ENCODE measurements around the gene SUSD5.
"Not testable (repeated sequence)": the region's sequence is repeated elsewhere in the genome, so short reads cannot be mapped to it uniquely, and the experiment has no call there.

Gene SUSD5

DNA sequence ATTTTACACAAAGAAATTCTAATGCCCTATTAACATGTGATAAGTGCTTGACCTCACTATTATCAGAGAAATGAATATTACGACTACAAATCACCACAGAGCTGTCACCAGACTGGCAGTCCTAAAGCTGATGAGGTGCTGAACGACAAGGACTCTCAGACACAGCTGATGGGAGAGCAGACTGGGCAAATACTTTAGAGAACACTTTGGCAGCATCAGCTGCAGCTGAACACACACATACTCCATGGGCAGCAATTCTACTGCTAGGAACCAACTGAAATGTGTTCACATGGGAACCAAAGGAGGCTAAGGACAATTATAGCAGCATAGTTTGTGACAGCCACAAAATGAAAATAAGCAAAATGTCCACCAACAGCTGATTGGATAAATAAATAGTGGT, 45.5 kb downstream of the SUSD5 start:
- no peaks in the 10 kb centered on the region for H3K36me3 ChIP-seq (ENCODE audit: insufficient read depth, low read length)

DNA sequence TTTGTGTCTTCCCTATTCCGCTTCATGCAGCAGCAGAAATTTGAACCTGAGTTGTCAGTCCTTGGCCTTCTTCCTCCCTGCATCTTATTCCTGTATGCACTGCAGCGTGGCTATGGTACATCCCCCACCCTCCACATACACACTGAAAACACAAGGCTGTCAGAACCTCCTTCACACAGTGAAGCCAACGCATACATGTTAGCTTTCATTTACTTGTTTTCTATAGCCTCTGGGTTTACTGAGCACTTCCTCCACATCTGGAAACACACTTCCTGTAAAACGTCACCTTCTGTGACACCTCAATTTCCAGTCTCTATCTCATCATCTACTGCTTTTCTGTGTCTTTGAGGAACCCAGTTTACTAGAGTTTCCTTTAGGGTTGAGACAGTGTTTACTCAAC, 47.0 kb downstream of the SUSD5 start:
- no peak overlapping the region for H3K4me3 ChIP-seq (ENCODE audit: low read length)
- no peak overlapping the region for H3K27ac ChIP-seq (ENCODE audit: low read depth, low read length)
- no peaks in the 10 kb centered on the region for H3K9me3 ChIP-seq (ENCODE audit: insufficient read depth, low read depth, low read length)
- H3K36me3 ChIP-seq (ENCODE audit: insufficient read depth, low read length): no peaks in the 10 kb centered on the region
- no peaks in the 10 kb centered on the region for H3K4me1 ChIP-seq (ENCODE audit: insufficient read depth, low read length)
- no peak overlapping the region for H3K9ac ChIP-seq (ENCODE audit: low read depth, low read length)
- WGBS: 89% methylated on average over 4 of the region's 4 CpGs
- H3K27me3 ChIP-seq (ENCODE audit: insufficient read depth, low read length): no peaks in the 10 kb centered on the region

More for the DNA sequence above, 45.5 kb downstream of the SUSD5 start:
- no peak overlapping the region for H3K4me3 ChIP-seq (ENCODE audit: low read length)
- no peaks in the 10 kb centered on the region for H3K9me3 ChIP-seq (ENCODE audit: insufficient read depth, low read depth, low read length)
- no peak overlapping the region for H3K9ac ChIP-seq (ENCODE audit: low read depth, low read length)
- no peaks in the 10 kb centered on the region for H3K4me1 ChIP-seq (ENCODE audit: insufficient read depth, low read length)
- WGBS: 43% methylated on average over 2 of the region's 2 CpGs
- H3K27ac ChIP-seq (ENCODE audit: low read depth, low read length): no peak overlapping the region
- no peaks in the 10 kb centered on the region for H3K27me3 ChIP-seq (ENCODE audit: insufficient read depth, low read length)

DNA sequence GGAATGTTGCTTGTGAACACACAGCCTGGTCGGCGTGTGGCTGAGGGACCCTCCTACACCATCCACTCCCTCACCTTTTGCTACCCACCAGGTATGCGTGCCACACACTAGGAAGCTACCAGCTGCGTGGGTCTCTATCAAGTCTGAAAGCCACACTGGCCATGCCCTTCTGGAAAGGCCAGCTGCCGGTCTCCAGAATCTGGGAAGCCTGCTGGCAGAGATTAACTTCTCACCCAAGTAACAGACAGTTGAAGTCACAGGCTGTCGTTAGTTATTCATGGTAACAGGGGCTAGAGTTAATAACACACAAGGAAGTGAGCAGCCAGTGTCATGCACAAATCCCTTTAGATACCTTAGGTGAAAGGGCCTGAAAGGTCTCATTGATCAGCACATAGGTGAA, 48.1 kb downstream of the SUSD5 start:
- 91% methylated on average over 6 of the region's 6 CpGs for WGBS
- H3K4me3 ChIP-seq (ENCODE audit: low read length): no peak overlapping the region

GRCh38 chr3:33167716-33168336, 50.8 kb downstream of the SUSD5 start:
- H3K4me1 ChIP-seq (ENCODE audit: insufficient read depth, low read length): no peaks in the 10 kb centered on the region
- no peak overlapping the region for H3K27ac ChIP-seq (ENCODE audit: low read depth, low read length)

More for the DNA sequence above, 48.1 kb downstream of the SUSD5 start:
- H3K9me3 ChIP-seq (ENCODE audit: insufficient read depth, low read depth, low read length): no peaks in the 10 kb centered on the region
- H3K27ac ChIP-seq (ENCODE audit: low read depth, low read length): no peak overlapping the region
- no peaks in the 10 kb centered on the region for H3K27me3 ChIP-seq (ENCODE audit: insufficient read depth, low read length)
- H3K36me3 ChIP-seq (ENCODE audit: insufficient read depth, low read length): no peaks in the 10 kb centered on the region
- H3K4me1 ChIP-seq (ENCODE audit: insufficient read depth, low read length): no peaks in the 10 kb centered on the region
- no peak overlapping the region for H3K9ac ChIP-seq (ENCODE audit: low read depth, low read length)

DNA sequence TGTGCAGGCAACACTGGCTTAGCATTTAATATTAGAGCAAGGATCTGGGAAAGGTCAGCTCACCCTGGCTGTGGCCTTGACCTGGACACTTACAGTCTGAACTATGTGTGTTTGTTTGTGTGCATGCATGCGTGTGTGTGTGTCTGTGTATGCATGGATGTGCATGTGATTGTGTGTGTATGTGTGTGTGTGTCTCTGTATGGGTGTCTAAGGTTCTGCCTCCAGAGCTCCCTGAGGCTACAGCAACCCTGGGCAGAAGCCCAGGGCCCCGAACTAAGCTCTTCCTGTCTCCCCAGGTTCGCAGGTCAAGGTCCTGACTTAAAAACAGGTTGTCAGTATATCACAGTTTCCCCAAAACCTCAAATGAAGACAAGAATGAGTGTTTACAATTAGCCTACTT, 51.3 kb downstream of the SUSD5 start:
- no peaks in the 10 kb centered on the region for H3K9me3 ChIP-seq (ENCODE audit: insufficient read depth, low read depth, low read length)
- no peaks in the 10 kb centered on the region for H3K36me3 ChIP-seq (ENCODE audit: insufficient read depth, low read length)
- 90% methylated on average over 3 of the region's 3 CpGs for WGBS
- H3K4me1 ChIP-seq (ENCODE audit: insufficient read depth, low read length): no peaks in the 10 kb centered on the region
- H3K27ac ChIP-seq (ENCODE audit: low read depth, low read length): no peak overlapping the region
- H3K9ac ChIP-seq (ENCODE audit: low read depth, low read length): no peak overlapping the region
- no peaks in the 10 kb centered on the region for H3K27me3 ChIP-seq (ENCODE audit: insufficient read depth, low read length)
- no peak overlapping the region for H3K4me3 ChIP-seq (ENCODE audit: low read length)

More at GRCh38 chr3:33167716-33168336, 50.8 kb downstream of the SUSD5 start:
- no peaks in the 10 kb centered on the region for H3K36me3 ChIP-seq (ENCODE audit: insufficient read depth, low read length)
- WGBS: 76% methylated on average over 3 of the region's 3 CpGs
- no peaks in the 10 kb centered on the region for H3K27me3 ChIP-seq (ENCODE audit: insufficient read depth, low read length)
- H3K9ac ChIP-seq (ENCODE audit: low read depth, low read length): no peak overlapping the region
- no peaks in the 10 kb centered on the region for H3K9me3 ChIP-seq (ENCODE audit: insufficient read depth, low read depth, low read length)
- no peak overlapping the region for H3K4me3 ChIP-seq (ENCODE audit: low read length)

DNA sequence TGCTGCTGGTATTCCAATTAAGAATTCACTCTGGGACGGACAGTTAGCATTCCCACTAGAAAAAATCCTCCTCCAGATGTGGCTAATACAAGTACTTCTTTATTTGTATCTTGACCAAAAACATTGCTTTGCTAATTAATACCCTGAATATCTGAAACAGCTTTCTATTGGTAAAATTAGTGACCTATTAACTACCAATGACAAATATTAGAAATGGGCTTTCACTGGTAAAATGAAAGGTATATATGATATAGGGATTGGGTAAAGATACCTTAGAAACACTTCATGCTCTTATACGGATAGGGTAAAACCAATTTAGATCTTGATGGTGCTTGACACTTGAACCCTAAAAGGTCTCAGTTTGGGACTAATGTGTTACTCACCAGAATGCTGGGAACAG, 52.5 kb downstream of the SUSD5 start:
- 95% methylated on average over 2 of the region's 2 CpGs for WGBS
- Histone ChIP-seq H3K27me3 (ENCODE audit: insufficient read depth, low read length) (no peaks in the 10 kb centered on the region), H3K36me3 (ENCODE audit: insufficient read depth, low read length) (no peaks in the 10 kb centered on the region), H3K4me3 (ENCODE audit: low read length) (no peak overlapping the region), H3K4me1 (ENCODE audit: insufficient read depth, low read length) (no peaks in the 10 kb centered on the region), H3K27ac (ENCODE audit: low read depth, low read length) (no peak overlapping the region), H3K9ac (ENCODE audit: low read depth, low read length) (no peak overlapping the region), H3K9me3 (ENCODE audit: insufficient read depth, low read depth, low read length) (no peaks in the 10 kb centered on the region)

GRCh38 chr3:33165372-33165771, 53.2 kb downstream of the SUSD5 start:
- WGBS: 100% methylated on average over 1 of the region's 1 CpG
- no peak overlapping the region for H3K4me3 ChIP-seq (ENCODE audit: low read length)

GRCh38 chr3:33162621-33163020, 56.0 kb downstream of the SUSD5 start:
- 94% methylated on average over 4 of the region's 5 CpGs for whole genome bisulfite sequencing
- not testable (repeated sequence) for H3K4me1 ChIP-seq (ENCODE audit: insufficient read depth, low read length); H3K36me3 ChIP-seq (ENCODE audit: insufficient read depth, low read length); H3K4me3 ChIP-seq (ENCODE audit: low read length); H3K9me3 ChIP-seq (ENCODE audit: insufficient read depth, low read depth, low read length); H3K9ac ChIP-seq (ENCODE audit: low read depth, low read length); H3K27me3 ChIP-seq (ENCODE audit: insufficient read depth, low read length); H3K27ac ChIP-seq (ENCODE audit: low read depth, low read length)

More at GRCh38 chr3:33165372-33165771, 53.2 kb downstream of the SUSD5 start:
- Histone ChIP-seq H3K4me1 (ENCODE audit: insufficient read depth, low read length) (no peaks in the 10 kb centered on the region), H3K27me3 (ENCODE audit: insufficient read depth, low read length) (no peaks in the 10 kb centered on the region), H3K36me3 (ENCODE audit: insufficient read depth, low read length) (no peaks in the 10 kb centered on the region), H3K27ac (ENCODE audit: low read depth, low read length) (no peak overlapping the region), H3K9ac (ENCODE audit: low read depth, low read length) (no peak overlapping the region), H3K9me3 (ENCODE audit: insufficient read depth, low read depth, low read length) (no peaks in the 10 kb centered on the region)

DNA sequence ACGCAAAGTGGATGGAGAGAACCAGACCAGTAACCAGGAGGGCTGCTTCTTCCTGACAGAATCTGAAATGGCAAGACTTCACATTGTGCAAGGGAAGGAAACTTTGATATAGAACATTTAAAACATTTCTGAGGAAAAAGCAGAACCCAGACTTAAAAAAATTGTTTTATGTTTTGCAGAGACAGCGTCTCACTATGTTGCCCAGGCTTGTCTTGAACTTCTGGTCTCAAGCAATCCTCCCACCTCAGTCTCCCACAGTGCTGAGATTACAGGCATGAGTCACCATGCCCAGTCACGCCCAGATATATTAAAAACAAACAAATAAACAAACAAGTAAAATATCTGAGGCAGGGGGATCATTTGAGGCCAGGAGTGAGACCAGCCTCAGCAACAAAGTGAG, 58.6 kb downstream of the SUSD5 start:
- H3K9me3 ChIP-seq (ENCODE audit: insufficient read depth, low read depth, low read length): no peaks in the 10 kb centered on the region
- H3K27me3 ChIP-seq (ENCODE audit: insufficient read depth, low read length): no peaks in the 10 kb centered on the region
- no peak overlapping the region for H3K27ac ChIP-seq (ENCODE audit: low read depth, low read length)
- H3K36me3 ChIP-seq (ENCODE audit: insufficient read depth, low read length): no peaks in the 10 kb centered on the region
- no peaks in the 10 kb centered on the region for H3K4me1 ChIP-seq (ENCODE audit: insufficient read depth, low read length)
- no peak overlapping the region for H3K4me3 ChIP-seq (ENCODE audit: low read length)
- H3K9ac ChIP-seq (ENCODE audit: low read depth, low read length): no peak overlapping the region
- 99% methylated on average over 3 of the region's 3 CpGs for WGBS

DNA sequence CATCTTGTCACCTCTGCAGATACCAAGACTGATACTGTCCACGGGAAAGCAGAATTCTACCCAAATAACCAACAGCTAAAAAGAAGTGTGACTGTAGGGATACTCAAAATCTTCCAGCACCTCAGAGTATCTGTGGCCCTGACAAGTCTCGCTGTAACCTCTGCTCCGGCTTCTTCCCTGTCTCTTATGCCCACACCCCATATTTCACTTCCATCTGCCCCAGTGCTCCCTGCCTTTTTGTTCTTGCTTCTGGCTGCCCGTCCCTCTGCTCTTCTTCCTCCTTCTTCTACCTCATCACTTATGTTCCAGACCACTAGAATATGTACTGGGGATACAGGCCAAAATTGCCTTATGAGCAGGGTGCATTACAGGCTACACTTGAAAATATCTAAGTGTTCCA, 59.4 kb downstream of the SUSD5 start:
- Histone ChIP-seq H3K9me3 (ENCODE audit: insufficient read depth, low read depth, low read length) (no peaks in the 10 kb centered on the region), H3K27me3 (ENCODE audit: insufficient read depth, low read length) (no peaks in the 10 kb centered on the region), H3K4me3 (ENCODE audit: low read length) (no peak overlapping the region), H3K36me3 (ENCODE audit: insufficient read depth, low read length) (no peaks in the 10 kb centered on the region), H3K9ac (ENCODE audit: low read depth, low read length) (no peak overlapping the region), H3K27ac (ENCODE audit: low read depth, low read length) (no peak overlapping the region), H3K4me1 (ENCODE audit: insufficient read depth, low read length) (no peaks in the 10 kb centered on the region)
- WGBS: 94% methylated on average over 4 of the region's 4 CpGs

DNA sequence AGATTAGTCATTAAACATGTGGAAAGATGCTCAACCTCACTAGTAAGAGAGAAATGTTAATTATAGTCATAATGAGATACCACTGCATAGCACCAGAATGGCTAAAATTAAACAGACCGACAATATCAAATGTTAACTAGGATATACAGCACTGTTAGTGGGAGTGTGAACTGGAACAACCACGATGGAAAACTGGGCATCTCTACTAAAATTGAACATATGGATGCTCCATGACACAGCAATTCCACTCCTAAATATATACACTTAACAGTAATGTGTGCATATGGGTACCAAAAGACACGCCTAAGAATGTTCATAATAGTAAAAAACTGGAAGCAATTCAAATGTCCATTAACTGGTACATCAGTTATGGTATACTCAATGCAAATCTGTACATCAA, 63.3 kb downstream of the SUSD5 start:
- H3K4me3 ChIP-seq (ENCODE audit: low read length): no peak overlapping the region
- H3K27ac ChIP-seq (ENCODE audit: low read depth, low read length): no peak overlapping the region
- H3K9me3 ChIP-seq (ENCODE audit: insufficient read depth, low read depth, low read length): no peaks in the 10 kb centered on the region
- 100% methylated on average over 3 of the region's 3 CpGs for WGBS
- H3K27me3 ChIP-seq (ENCODE audit: insufficient read depth, low read length): no peaks in the 10 kb centered on the region
- H3K36me3 ChIP-seq (ENCODE audit: insufficient read depth, low read length): no peaks in the 10 kb centered on the region
- H3K9ac ChIP-seq (ENCODE audit: low read depth, low read length): no peak overlapping the region
- H3K4me1 ChIP-seq (ENCODE audit: insufficient read depth, low read length): no peaks in the 10 kb centered on the region

DNA sequence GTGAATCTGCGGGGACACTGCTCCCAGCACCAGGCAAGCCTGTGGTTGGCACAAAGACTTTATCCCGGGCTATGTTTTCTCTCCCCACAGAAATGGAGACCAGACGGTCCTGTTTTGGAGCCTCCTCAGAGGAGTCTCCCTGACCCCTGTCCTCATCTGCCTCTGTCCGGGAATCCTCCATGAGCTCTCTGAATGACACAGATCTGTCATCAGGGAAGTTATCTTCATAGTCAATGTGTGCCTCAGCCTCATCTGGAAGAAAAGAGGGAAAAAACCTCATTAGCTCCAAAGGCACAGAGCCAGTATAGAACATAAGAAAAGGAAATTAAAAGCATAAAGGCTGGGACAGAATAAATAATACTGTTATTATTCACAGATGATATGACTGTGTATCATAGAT, 64.8 kb downstream of the SUSD5 start:
- no peaks in the 10 kb centered on the region for H3K9me3 ChIP-seq (ENCODE audit: insufficient read depth, low read depth, low read length)
- H3K4me3 ChIP-seq (ENCODE audit: low read length): no peak overlapping the region
- H3K9ac ChIP-seq (ENCODE audit: low read depth, low read length): no peak overlapping the region
- WGBS: 69% methylated on average over 4 of the region's 4 CpGs
- H3K36me3 ChIP-seq (ENCODE audit: insufficient read depth, low read length): no peaks in the 10 kb centered on the region
- no peaks in the 10 kb centered on the region for H3K27me3 ChIP-seq (ENCODE audit: insufficient read depth, low read length)
- no peak overlapping the region for H3K27ac ChIP-seq (ENCODE audit: low read depth, low read length)
- no peaks in the 10 kb centered on the region for H3K4me1 ChIP-seq (ENCODE audit: insufficient read depth, low read length)

All from HUES64 (cell line).